ENCODE measurements around the gene CDK5RAP2. TPM values are rescaled to one million over a fixed set of nuclear protein-coding genes. Genes with fewer than 3 reads are reported as not detected.

Gene CDK5RAP2
- total RNA-seq, 1 donor from 2014 or later, result 16.8 TPM

DNA sequence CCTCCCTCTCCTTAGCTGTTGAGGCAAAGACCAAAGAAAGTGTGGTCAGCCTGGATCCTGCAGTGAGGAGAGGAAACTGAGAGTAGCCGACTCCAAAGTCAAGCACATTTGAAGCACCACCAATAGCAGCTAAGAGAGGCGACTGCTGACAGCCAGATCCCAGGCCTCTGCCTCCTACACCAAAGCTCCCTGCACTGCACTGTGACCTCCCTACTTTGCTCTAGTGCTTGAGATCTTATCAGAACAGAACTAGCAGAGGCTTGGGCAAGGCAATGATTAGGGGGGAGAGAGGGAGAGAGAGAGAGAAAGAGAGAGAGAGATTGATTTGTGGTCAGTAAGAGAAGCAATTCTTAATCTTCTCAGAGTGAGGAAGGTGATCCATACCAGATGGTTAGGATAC is 216.3 kb downstream of the CDK5RAP2 start:
- FAIRE-seq, result no peak
- TF ChIP-seq, protein P1, sequence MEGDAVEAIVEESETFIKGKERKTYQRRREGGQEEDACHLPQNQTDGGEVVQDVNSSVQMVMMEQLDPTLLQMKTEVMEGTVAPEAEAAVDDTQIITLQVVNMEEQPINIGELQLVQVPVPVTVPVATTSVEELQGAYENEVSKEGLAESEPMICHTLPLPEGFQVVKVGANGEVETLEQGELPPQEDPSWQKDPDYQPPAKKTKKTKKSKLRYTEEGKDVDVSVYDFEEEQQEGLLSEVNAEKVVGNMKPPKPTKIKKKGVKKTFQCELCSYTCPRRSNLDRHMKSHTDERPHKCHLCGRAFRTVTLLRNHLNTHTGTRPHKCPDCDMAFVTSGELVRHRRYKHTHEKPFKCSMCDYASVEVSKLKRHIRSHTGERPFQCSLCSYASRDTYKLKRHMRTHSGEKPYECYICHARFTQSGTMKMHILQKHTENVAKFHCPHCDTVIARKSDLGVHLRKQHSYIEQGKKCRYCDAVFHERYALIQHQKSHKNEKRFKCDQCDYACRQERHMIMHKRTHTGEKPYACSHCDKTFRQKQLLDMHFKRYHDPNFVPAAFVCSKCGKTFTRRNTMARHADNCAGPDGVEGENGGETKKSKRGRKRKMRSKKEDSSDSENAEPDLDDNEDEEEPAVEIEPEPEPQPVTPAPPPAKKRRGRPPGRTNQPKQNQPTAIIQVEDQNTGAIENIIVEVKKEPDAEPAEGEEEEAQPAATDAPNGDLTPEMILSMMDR (IDR thresholded peaks at IDR 0.05; ENCODE audit: insufficient read depth, low read length, severe bottlenecking), result no peak

DNA sequence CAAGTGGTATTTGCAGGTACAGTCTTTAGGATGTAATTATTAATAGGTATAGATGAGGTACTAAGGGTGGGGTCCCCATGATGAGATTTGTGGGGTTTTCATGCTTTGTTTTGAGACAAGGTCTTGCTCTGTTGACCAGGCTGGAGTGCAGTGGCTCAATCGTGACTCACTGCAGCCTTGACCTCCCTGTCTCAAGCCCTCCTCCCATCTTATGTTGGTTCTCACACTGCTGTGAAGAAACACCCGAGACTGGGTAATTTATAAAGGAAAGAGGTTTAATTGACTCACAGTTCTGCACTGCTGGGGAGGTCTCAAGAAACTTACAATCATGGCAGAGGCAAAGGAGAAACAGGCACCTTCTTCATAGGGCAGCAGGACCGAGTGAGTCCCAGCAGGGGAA is 217.5 kb downstream of the CDK5RAP2 start:
- no peak for DNase-seq (ENCODE audit: low read depth)
- FAIRE-seq, result no peak
- H3K36me3 ChIP-seq (ENCODE audit: control insufficient read depth, insufficient read depth, low read length), result no peaks in the 10 kb centered on the region
- H3K4me3 ChIP-seq (ENCODE audit: low read depth, low read length), result no peak overlapping the region
- TF ChIP-seq, protein P1 (IDR thresholded peaks at IDR 0.05; ENCODE audit: insufficient read depth, low read length, severe bottlenecking), result no peak
- H3K27me3 ChIP-seq (ENCODE audit: control insufficient read depth, insufficient read depth, low read length), result no peaks in the 10 kb centered on the region

More for the DNA sequence above, 216.3 kb downstream of the CDK5RAP2 start:
- no peak overlapping the region for H3K4me3 ChIP-seq (ENCODE audit: low read depth, low read length)
- H3K27me3 ChIP-seq (ENCODE audit: control insufficient read depth, insufficient read depth, low read length), result no peaks in the 10 kb centered on the region
- no peak for DNase-seq (ENCODE audit: low read depth)
- no peaks in the 10 kb centered on the region for H3K36me3 ChIP-seq (ENCODE audit: control insufficient read depth, insufficient read depth, low read length)

DNA sequence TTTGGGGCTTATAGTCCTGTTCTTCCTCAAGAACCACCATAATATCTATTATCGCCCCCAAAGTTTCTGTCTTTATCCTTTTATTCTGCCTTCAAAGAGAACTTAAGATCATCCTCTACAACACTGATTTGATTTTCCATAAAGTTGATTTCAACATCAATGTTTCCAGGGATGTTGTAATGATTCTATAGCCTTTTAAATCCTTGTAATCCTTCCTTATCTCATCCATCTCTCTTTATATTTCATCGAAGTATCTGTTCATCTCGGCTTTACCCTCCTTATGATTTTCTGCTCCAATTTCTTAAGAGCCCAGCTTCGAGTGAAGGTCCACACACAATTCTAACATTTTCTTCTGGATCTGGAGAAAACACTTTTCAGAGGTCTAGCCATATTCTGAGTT is 218.4 kb downstream of the CDK5RAP2 start:
- Histone ChIP-seq H3K36me3 (ENCODE audit: control insufficient read depth, insufficient read depth, low read length) (no peaks in the 10 kb centered on the region), H3K27me3 (ENCODE audit: control insufficient read depth, insufficient read depth, low read length) (no peaks in the 10 kb centered on the region), H3K4me3 (ENCODE audit: low read depth, low read length) (no peak overlapping the region)
- TF ChIP-seq, protein P1 (IDR thresholded peaks at IDR 0.05; ENCODE audit: insufficient read depth, low read length, severe bottlenecking), result no peak
- FAIRE-seq, result no peak
- no peak for DNase-seq (ENCODE audit: low read depth)

DNA sequence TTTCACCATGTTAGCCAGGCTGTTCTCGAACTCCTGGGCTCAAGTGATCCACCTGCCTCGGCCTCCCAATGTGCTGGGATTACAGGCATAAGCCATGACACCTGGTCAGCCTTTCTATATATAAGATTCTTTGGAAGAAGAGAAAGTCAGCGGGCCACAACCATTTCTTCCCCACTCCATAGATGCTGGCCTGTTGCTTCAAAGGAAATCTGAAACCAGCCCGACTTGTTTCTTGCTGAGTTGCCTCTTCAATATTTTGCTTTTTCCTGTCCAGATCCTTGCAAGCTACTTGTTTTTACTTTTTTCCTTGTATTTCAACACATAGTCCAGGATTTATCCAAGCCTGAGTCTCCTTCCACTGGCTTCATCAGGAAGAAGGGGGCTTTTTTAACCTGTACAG is 219.5 kb downstream of the CDK5RAP2 start:
- Histone ChIP-seq H3K4me3 (ENCODE audit: low read depth, low read length) (no peak overlapping the region), H3K27me3 (ENCODE audit: control insufficient read depth, insufficient read depth, low read length) (no peaks in the 10 kb centered on the region), H3K36me3 (ENCODE audit: control insufficient read depth, insufficient read depth, low read length) (no peaks in the 10 kb centered on the region)
- TF ChIP-seq, protein P1 (IDR thresholded peaks at IDR 0.05; ENCODE audit: insufficient read depth, low read length, severe bottlenecking), result no peak
- DNase-seq (ENCODE audit: low read depth), result no peak
- FAIRE-seq, result no peak

DNA sequence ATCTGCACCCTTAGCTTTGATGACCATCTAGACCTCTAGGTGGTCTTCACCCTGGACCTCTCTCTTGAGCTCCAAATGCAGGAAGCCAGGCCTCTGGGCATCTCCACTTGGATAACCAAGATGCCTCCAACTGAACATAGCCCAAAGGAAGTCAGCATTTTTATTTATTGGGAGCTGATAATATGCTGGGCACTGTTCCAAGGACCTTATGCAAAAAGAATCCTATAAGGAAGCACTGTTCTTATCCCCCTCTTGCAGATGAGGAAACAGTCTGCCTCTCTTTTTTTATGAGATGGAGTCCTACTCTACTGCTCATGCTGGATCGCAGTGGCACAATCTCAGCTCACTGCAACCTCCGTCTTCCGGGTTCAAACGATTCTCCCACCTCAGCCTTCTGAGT is 219.9 kb downstream of the CDK5RAP2 start:
- FAIRE-seq (no peak), DNase-seq (ENCODE audit: low read depth) (no peak)
- H3K4me3 ChIP-seq (ENCODE audit: low read depth, low read length), result no peak overlapping the region
- no peaks in the 10 kb centered on the region for H3K36me3 ChIP-seq (ENCODE audit: control insufficient read depth, insufficient read depth, low read length)
- H3K27me3 ChIP-seq (ENCODE audit: control insufficient read depth, insufficient read depth, low read length), result no peaks in the 10 kb centered on the region
- TF ChIP-seq, protein P1 (IDR thresholded peaks at IDR 0.05; ENCODE audit: insufficient read depth, low read length, severe bottlenecking), result no peak

DNA sequence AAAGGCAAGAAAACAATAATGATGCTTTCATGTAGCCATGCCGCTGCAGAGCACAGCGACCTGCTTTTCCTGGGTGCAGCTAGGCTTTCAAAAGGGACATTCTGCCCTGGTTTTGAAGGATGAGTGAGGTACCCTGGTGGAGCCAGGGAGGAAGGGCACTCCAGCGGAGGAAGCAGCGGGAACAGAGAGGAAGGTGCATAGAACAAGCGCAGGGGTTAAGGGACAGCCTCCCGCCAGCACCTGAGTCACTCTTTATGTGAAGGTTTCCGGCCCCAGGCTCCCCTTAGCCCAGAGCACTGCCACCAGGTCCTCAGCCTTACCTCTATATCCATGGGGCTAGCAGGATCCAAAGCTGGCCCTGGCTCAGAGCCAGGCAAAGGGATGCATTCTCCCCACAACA is 221.1 kb downstream of the CDK5RAP2 start:
- TF ChIP-seq, protein P1 (IDR thresholded peaks at IDR 0.05; ENCODE audit: insufficient read depth, low read length, severe bottlenecking), result no peak
- no peak for DNase-seq (ENCODE audit: low read depth)
- no peak for FAIRE-seq
- Histone ChIP-seq H3K4me3 (ENCODE audit: low read depth, low read length) (no peak overlapping the region), H3K27me3 (ENCODE audit: control insufficient read depth, insufficient read depth, low read length) (no peaks in the 10 kb centered on the region), H3K36me3 (ENCODE audit: control insufficient read depth, insufficient read depth, low read length) (no peaks in the 10 kb centered on the region)
